Thoracic aorta (tissue), 2 donors: ENCODE data around the gene ADAMTSL1. TPM values are rescaled to one million over a fixed set of nuclear protein-coding genes. Genes with fewer than 3 reads are reported as not detected.
"Not testable (repeated sequence)": the region's sequence is repeated elsewhere in the genome, so short reads cannot be mapped to it uniquely, and the experiment has no call there.

Experiments used
- ATAC-seq: fragments of 150-250 bp; one replicate; pipeline ENCODE4 v1.8.0; 2017; ENCODE audit warnings: low read depth; ENCODE audit not compliant: insufficient number of reproducible peaks, low FRiP score
- DNase-seq: peaks from one replicate; pipeline ENCODE4 v3.0.0-alpha.2; 2020; ENCODE audit warnings: low spot score
- H3K27ac ChIP-seq, 2 donors: fragments of 200-600 bp; sonication (generic); 1 replicate in 1 of 2; 2 replicates in 1 of 2; pipeline ENCODE4 v1.5.1; 2016; ENCODE audit warnings: mild to moderate bottlenecking in 2 of 2, moderate library complexity in 2 of 2
- H3K27me3 ChIP-seq: fragments of 200-600 bp; sonication (generic); replicated peaks from 2 replicates; pipeline ENCODE4 v1.6.0; 2016; ENCODE audit warnings: mild to moderate bottlenecking; ENCODE audit not compliant: insufficient read depth
- H3K36me3 ChIP-seq: fragments of 200-600 bp; sonication (generic); one replicate; pipeline ENCODE4 v1.5.1; 2016
- H3K4me1 ChIP-seq, 2 donors: fragments of 200-600 bp; sonication (generic); 1 replicate in 1 of 2; 2 replicates in 1 of 2; pipeline versions ENCODE4 v1.5.1 to v1.6.0; 2016; ENCODE audit warnings: low read depth in 2 of 2, mild to moderate bottlenecking in 1 of 2; ENCODE audit not compliant: control insufficient read depth in 1 of 2
- H3K4me3 ChIP-seq: fragments of 200-600 bp; sonication (generic); 2 replicates; pipeline ENCODE4 v1.5.1; 2016; ENCODE audit warnings: mild to moderate bottlenecking
- H3K9me3 ChIP-seq: fragments of 200-600 bp; sonication (generic); 2 replicates; pipeline ENCODE4 v1.5.1; 2016
- CTCF ChIP-seq: fragments of 200-600 bp; sonication (generic); IDR thresholded peaks from one replicate; pipeline ENCODE4 v1.5.1; 2019; ENCODE audit warnings: antibody characterized with exemption
- total RNA-seq, 2 donors: library from RNA; depleted of rRNA; stranded (reverse); fragments of >200 nt; gene quantifications; one replicate each; pipeline versions ENCODE4 v1.1.0 to v1.2.3, GENCODE V29; 2016

Gene ADAMTSL1
- total RNA-seq, 2 donors from 2014 or later, result 61.4 to 75.5 TPM

- TF ChIP-seq CTCF, result no peak
- no peak for DNase-seq
- ATAC-seq, result no peak
- Histone ChIP-seq H3K36me3 (peaks cover 2% of the 10 kb centered on the region), H3K4me3 (no peak overlapping the region), H3K27me3 (no peaks in the 10 kb centered on the region), H3K4me1 (peaks cover 16 to 42% of the 10 kb centered on the region in 2 donors), H3K27ac (no peak overlapping the region), H3K9me3 (peaks cover 9% of the 10 kb centered on the region)
Measured at GRCh38 chr9:18865542-18865941, 391.6 kb downstream of the ADAMTSL1 start.

GRCh38 chr9:18866121-18866831 lies 392.3 kb downstream of the ADAMTSL1 start:
- Histone ChIP-seq H3K36me3 (peaks cover 2% of the 10 kb centered on the region), H3K27me3 (no peaks in the 10 kb centered on the region), H3K4me1 (peaks cover 16 to 35% of the 10 kb centered on the region in 2 donors), H3K9me3 (peaks cover 9% of the 10 kb centered on the region), H3K4me3 (no peak overlapping the region), H3K27ac (no peak overlapping the region)
- ATAC-seq (no peak), DNase-seq (no peak)
- no peak for TF ChIP-seq CTCF

GRCh38 chr9:18869725-18870124 lies 395.8 kb downstream of the ADAMTSL1 start:
- peaks cover 9% of the 10 kb centered on the region for H3K9me3 ChIP-seq
- no peak overlapping the region for H3K27ac ChIP-seq
- H3K4me3 ChIP-seq, result no peak overlapping the region
- no peak for DNase-seq
- ATAC-seq, result no peak
- TF ChIP-seq CTCF, result no peak
- peaks cover 0 to under 1% of the 10 kb centered on the region in 2 donors for H3K4me1 ChIP-seq
- peaks cover 2% of the 10 kb centered on the region for H3K36me3 ChIP-seq
- no peaks in the 10 kb centered on the region for H3K27me3 ChIP-seq

GRCh38 chr9:18874069-18874468 lies 400.1 kb downstream of the ADAMTSL1 start:
- TF ChIP-seq CTCF, result no peak
- no peaks in the 10 kb centered on the region for H3K4me1 ChIP-seq
- ATAC-seq, result no peak

GRCh38 chr9:18874990-18875389 lies 401.0 kb downstream of the ADAMTSL1 start:
- not testable (repeated sequence) for H3K27me3 ChIP-seq, DNase-seq, H3K36me3 ChIP-seq, H3K4me1 ChIP-seq, H3K9me3 ChIP-seq, ATAC-seq, H3K27ac ChIP-seq, H3K4me3 ChIP-seq

More at GRCh38 chr9:18874069-18874468, 400.1 kb downstream of the ADAMTSL1 start:
- Histone ChIP-seq H3K27me3 (no peaks in the 10 kb centered on the region), H3K9me3 (peaks cover 9% of the 10 kb centered on the region), H3K27ac (no peak overlapping the region), H3K36me3 (peaks cover 2% of the 10 kb centered on the region), H3K4me3 (no peak overlapping the region)
- DNase-seq, result no peak

DNA sequence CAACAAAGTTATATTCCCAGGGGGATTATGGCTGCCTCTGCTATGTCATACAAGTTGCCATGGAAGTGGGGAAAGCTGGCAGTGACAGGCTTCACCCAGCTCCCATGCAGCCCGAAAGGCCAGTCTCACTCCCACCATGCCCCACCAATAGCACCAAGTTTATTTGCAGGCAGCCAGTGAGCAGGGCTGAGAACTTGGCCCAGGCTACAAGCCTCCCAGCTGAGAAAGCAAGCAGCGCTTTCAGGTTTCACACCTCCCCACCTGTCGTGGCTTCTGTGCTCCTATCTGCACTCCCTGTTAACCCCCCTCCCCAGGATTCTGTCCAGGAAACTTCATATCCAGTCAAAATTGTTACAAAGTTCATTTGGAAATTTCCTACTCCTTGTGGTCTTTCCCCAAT lies 404.0 kb downstream of the ADAMTSL1 start:
- Histone ChIP-seq H3K27ac (no peak overlapping the region), H3K36me3 (no peaks in the 10 kb centered on the region), H3K4me1 (no peaks in the 10 kb centered on the region), H3K27me3 (no peaks in the 10 kb centered on the region), H3K9me3 (no peaks in the 10 kb centered on the region), H3K4me3 (no peak overlapping the region)
- DNase-seq (no peak), ATAC-seq (no peak)
- TF ChIP-seq CTCF, result no peak
